Thyroid gland (tissue), 4 donors: ENCODE measurements around the gene PAM. TPM values are rescaled to one million over a fixed set of nuclear protein-coding genes. Genes with fewer than 3 reads are reported as not detected.

Source experiments
- DNase-seq, 2 donors: peaks; one replicate each; pipeline ENCODE4 v3.0.0-alpha.2; 2019
- H3K27ac ChIP-seq, 3 donors: fragments of 200-600 bp; sonication (generic); 1 replicate in 2 of 3; 2 replicates in 1 of 3; pipeline ENCODE4 v1.5.1; 2016 to 2019; ENCODE audit warnings: mild to moderate bottlenecking in 1 of 3, moderate library complexity in 1 of 3
- H3K27me3 ChIP-seq: fragments of 200-600 bp; sonication (generic); one replicate; pipeline ENCODE4 v1.5.1; 2019
- H3K36me3 ChIP-seq, 2 donors: fragments of 200-600 bp; sonication (generic); one replicate each; pipeline ENCODE4 v1.5.1; 2016 to 2019
- H3K4me1 ChIP-seq, 2 donors: fragments of 200-600 bp; sonication (generic); one replicate each; pipeline ENCODE4 v1.5.1; 2017 to 2019
- H3K4me3 ChIP-seq, 3 donors: fragments of 200-600 bp; sonication (generic); replicated peaks in 1 of 3; 1 replicate in 2 of 3; 2 replicates in 1 of 3; pipeline ENCODE4 v1.5.1; 2016; ENCODE audit warnings: mild to moderate bottlenecking in 1 of 3
- H3K9me3 ChIP-seq: fragments of 200-600 bp; sonication (generic); one replicate; pipeline ENCODE4 v1.5.1; 2017
- POLR2A ChIP-seq, 2 donors: fragments of 450-650 bp; IDR thresholded peaks; one replicate each; pipeline ENCODE4 v1.6.1; 2017; ENCODE audit warnings: antibody characterized with exemption in 2 of 2, mild to moderate bottlenecking in 2 of 2, moderate library complexity in 1 of 2
- WGBS, 2 donors: methylation state at CpG; one replicate each; pipeline ENCODE4 v1.1.5; 2017; 5-methylcytosine and 5-hydroxymethylcytosine counted together
- intact Hi-C: fragments of 100-400 bp; cut with DNase I; formaldehyde crosslinking; loops from one replicate; pipeline ENCODE4 v1.15.1; 2023
- total RNA-seq, 4 donors: library from RNA; depleted of rRNA; stranded (reverse); fragments of >200 nt; gene quantifications; one replicate each; pipeline ENCODE4 v1.2.3, GENCODE V29; 2016
- TF ChIP-seq, protein P1 (sequence below), 6 experiments: fragments of 200-600 bp in 3 of 6; fragments of 450-650 bp in 3 of 6; sonication (generic) in 3 of 6; IDR thresholded peaks; one replicate each; pipeline ENCODE4 v1.5.1; 2016 to 2019; ENCODE audit warnings: antibody characterized with exemption in 6 of 6, mild to moderate bottlenecking in 2 of 6, inconsistent platforms in 1 of 6, moderate library complexity in 1 of 6

Gene PAM
- total RNA-seq, 4 donors from 2014 or later = 175 to 250 (median 202) TPM

DNA sequence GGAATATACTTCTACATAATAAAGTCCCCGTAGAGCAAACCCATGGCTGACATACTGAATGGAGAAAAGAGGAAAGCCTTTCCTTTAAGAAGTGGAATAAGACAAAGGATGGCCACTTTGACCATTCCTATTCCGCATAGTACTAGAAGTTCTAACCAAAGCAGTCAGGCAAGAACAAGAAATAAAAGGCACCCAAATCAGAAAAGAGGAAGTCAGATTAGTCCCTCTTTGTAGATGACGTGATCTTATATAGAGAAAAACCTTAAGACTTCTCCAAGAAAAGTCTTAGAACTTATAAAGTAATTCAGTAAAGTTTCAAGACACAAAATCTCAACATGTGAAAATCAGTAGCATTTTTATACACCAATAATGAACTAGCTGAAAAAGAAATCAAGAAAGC, 231.0 kb downstream of the PAM start:
- Histone ChIP-seq H3K27me3 (no peaks in the 10 kb centered on the region), H3K36me3 (no peaks in the 10 kb centered on the region), H3K4me1 (no peaks in the 10 kb centered on the region), H3K27ac (no peak overlapping the region), H3K4me3 (no peak overlapping the region), H3K9me3 (no peaks in the 10 kb centered on the region)
- DNase-seq = no peak
- TF ChIP-seq, protein P1, sequence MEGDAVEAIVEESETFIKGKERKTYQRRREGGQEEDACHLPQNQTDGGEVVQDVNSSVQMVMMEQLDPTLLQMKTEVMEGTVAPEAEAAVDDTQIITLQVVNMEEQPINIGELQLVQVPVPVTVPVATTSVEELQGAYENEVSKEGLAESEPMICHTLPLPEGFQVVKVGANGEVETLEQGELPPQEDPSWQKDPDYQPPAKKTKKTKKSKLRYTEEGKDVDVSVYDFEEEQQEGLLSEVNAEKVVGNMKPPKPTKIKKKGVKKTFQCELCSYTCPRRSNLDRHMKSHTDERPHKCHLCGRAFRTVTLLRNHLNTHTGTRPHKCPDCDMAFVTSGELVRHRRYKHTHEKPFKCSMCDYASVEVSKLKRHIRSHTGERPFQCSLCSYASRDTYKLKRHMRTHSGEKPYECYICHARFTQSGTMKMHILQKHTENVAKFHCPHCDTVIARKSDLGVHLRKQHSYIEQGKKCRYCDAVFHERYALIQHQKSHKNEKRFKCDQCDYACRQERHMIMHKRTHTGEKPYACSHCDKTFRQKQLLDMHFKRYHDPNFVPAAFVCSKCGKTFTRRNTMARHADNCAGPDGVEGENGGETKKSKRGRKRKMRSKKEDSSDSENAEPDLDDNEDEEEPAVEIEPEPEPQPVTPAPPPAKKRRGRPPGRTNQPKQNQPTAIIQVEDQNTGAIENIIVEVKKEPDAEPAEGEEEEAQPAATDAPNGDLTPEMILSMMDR (IDR thresholded peaks at IDR 0.05) = no peak
- TF ChIP-seq POLR2A (IDR thresholded peaks at IDR 0.05) = no peak
- intact Hi-C loops = no loop called here
- 93 to 98% methylated on average over 3 of the region's 3 CpGs for WGBS, 2 donors

DNA sequence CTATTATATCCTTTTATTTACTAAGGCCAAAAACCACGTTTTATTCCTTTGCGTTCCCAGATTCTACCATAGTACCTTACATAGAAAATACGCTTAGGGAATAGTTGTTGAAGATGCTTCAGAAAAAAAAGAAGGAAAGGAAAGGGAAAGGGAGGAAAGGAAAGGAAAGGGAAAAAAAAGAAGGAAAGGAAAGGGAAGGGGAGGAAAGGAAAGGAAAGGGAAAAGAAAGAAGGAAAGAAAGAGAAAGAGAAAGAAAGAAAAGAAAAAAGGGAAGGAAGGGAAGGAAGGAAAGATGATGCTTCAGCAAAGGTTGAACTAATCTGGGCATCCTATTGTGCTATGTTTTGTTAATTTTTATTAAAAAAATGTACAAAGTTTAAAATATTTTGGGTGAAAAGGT, 233.4 kb downstream of the PAM start:
- Histone ChIP-seq H3K9me3 (no peaks in the 10 kb centered on the region), H3K4me1 (no peaks in the 10 kb centered on the region), H3K27ac (no peak overlapping the region), H3K4me3 (no peak overlapping the region), H3K36me3 (no peaks in the 10 kb centered on the region), H3K27me3 (no peaks in the 10 kb centered on the region)
- DNase-seq = no peak
- WGBS, 2 donors = 82 to 88% methylated on average over 3 of the region's 3 CpGs
- intact Hi-C loops = no loop called here
- no peak for TF ChIP-seq POLR2A (IDR thresholded peaks at IDR 0.05)
- TF ChIP-seq, protein P1 (IDR thresholded peaks at IDR 0.05) = no peak

DNA sequence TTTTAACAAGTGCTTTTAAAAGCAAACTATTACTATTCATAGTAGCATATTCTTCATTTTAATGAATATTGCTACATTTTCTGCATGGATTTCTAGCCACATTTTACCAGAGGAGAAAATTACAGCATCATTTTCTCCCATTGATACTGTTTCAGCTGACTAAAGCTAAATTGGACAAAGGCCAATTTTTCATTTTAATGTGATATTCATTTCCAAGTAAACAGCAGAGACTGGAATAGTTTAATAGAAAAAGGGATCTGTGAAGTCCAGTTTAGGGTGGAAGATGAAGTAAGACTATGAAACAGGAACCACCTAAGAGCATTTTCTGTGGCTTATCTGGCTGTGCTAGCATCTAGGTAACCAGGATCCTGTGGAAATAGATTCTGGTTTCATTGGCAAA, 236.7 kb downstream of the PAM start:
- intact Hi-C loops = no loop called here
- H3K4me3 ChIP-seq = no peak overlapping the region
- H3K4me1 ChIP-seq = no peaks in the 10 kb centered on the region
- no peaks in the 10 kb centered on the region for H3K36me3 ChIP-seq
- no peaks in the 10 kb centered on the region for H3K27me3 ChIP-seq
- H3K27ac ChIP-seq = no peak overlapping the region
- TF ChIP-seq, protein P1 (IDR thresholded peaks at IDR 0.05) = no peak
- no peak for TF ChIP-seq POLR2A (IDR thresholded peaks at IDR 0.05)
- no peaks in the 10 kb centered on the region for H3K9me3 ChIP-seq
- DNase-seq = no peak

DNA sequence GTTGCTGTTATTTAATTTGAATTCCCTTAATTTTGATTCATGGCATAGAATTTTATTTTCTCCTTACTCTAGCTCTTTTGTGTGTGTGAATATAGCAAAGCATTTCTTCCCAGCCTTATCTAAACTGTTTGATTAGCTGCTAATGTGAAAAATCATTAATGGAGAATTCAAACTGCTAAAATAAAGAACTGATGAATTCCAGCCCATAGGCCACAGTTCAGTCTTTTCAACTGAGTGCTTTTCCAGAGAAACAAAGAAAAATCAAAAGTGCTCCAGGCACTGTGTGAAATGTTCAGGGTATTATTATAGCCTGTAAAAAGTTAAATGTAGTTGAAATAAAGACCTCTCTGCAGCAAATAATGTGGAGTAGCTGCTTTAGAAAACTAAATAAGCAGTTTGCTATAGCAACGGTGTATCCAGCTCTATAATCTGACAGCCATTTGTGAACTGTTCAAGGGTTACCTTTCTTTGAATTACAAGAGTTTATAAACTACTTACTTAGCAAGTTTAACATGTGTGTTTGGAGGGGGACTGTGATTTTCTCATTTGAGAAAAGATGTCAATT, 241.0 kb downstream of the PAM start:
- H3K27ac ChIP-seq = no peak overlapping the region
- 40 to 41% methylated on average over 1 of the region's 1 CpG for WGBS, 2 donors
- H3K4me1 ChIP-seq = no peaks in the 10 kb centered on the region
- no peaks in the 10 kb centered on the region for H3K9me3 ChIP-seq
- no peaks in the 10 kb centered on the region for H3K27me3 ChIP-seq
- TF ChIP-seq POLR2A (IDR thresholded peaks at IDR 0.05) = no peak
- TF ChIP-seq, protein P1 (IDR thresholded peaks at IDR 0.05) = no peak
- no peak overlapping the region for H3K4me3 ChIP-seq
- intact Hi-C loops = no loop called here
- no peak for DNase-seq
- H3K36me3 ChIP-seq = no peaks in the 10 kb centered on the region

DNA sequence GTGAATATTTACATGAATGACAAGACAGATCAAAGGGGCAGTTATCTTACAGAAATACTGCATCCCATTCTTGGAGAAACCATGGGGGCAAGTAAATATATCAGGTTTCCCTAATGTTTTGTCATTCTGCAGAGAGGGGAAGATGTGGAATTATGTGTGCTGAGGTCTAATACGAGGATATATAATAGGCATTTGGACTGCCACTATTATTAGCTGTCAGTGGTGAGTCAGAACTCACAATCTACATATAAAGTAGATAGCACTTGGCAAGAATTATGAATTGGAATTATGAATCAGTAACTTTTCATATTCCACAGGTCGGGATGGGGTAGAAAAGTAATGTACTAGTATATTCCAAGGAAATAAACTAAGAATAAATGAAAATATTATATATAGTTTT, 243.1 kb downstream of the PAM start:
- no peaks in the 10 kb centered on the region for H3K9me3 ChIP-seq
- intact Hi-C loops = no loop called here
- DNase-seq = no peak
- H3K27ac ChIP-seq = no peak overlapping the region
- H3K4me1 ChIP-seq = no peaks in the 10 kb centered on the region
- no peaks in the 10 kb centered on the region for H3K27me3 ChIP-seq
- H3K36me3 ChIP-seq = no peaks in the 10 kb centered on the region
- 67 to 73% methylated on average over 2 of the region's 2 CpGs for WGBS, 2 donors
- TF ChIP-seq POLR2A (IDR thresholded peaks at IDR 0.05) = no peak
- TF ChIP-seq, protein P1 (IDR thresholded peaks at IDR 0.05) = no peak
- no peak overlapping the region for H3K4me3 ChIP-seq
